ENCODE measurements around the gene REV3L. TPM values are rescaled to one million over a fixed set of nuclear protein-coding genes. Genes with fewer than 3 reads are reported as not detected.
A peak's percentile ranks its signal among the peaks of the same experiment; 100 is the strongest.

Gene REV3L
- total RNA-seq, 1 donor from 2014 or later, result 23.0 TPM

DNA sequence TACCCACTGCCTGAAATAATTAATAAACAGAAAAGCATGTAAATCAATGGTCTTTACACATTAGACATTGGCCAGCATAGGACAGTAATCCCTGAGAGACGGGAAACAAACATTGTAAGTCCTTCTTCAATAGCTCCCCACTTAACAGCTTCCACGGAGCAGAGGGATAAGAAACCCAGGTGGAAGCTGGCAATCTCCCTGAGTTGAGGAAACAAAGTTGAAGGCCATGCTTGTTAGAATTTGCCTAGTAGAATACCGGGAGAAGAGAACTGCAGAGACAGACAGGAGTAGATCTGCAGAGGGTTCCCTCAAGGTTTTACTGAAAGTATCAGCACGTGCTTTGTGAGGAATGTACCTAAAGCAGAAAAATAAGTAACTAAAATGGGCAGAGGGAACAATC, 33.9 kb downstream of the REV3L start:
- H3K27ac Mint-ChIP-seq (ENCODE audit: unreplicated experiment), result no peak overlapping the region
- no peak for DNase-seq (ENCODE audit: low read depth)
- H3K4me3 Mint-ChIP-seq (ENCODE audit: unreplicated experiment), result no peak overlapping the region
- H3K4me1 ChIP-seq (ENCODE audit: insufficient read depth, low read length), result no peaks in the 10 kb centered on the region
- no peak for FAIRE-seq
- H3K36me3 Mint-ChIP-seq (ENCODE audit: low read depth, unreplicated experiment), result peaks cover 2% of the 10 kb centered on the region
- no peak overlapping the region for H3K4me3 ChIP-seq (ENCODE audit: insufficient read depth, low read depth, low read length)
- no peak overlapping the region for H3K9ac ChIP-seq (ENCODE audit: low read length)
- no peak overlapping the region for H3K4me2 ChIP-seq (ENCODE audit: low read length)
- H3K79me2 ChIP-seq (ENCODE audit: insufficient read depth, low read length), result peaks cover 93% of the 10 kb centered on the region
- H3K9me3 ChIP-seq (ENCODE audit: insufficient read depth, low read depth, low read length), result no peaks in the 10 kb centered on the region
- H3K9me3 Mint-ChIP-seq (ENCODE audit: unreplicated experiment), result no peaks in the 10 kb centered on the region
- H3K36me3 ChIP-seq (ENCODE audit: insufficient read depth, low read length), result no peaks in the 10 kb centered on the region
- peaks cover 40% of the 10 kb centered on the region for H4K20me1 ChIP-seq (ENCODE audit: insufficient read depth, low read length)
- peaks cover 6% of the 10 kb centered on the region for H3K4me1 Mint-ChIP-seq (ENCODE audit: low read depth, unreplicated experiment)
- no peaks in the 10 kb centered on the region for H3K27me3 Mint-ChIP-seq (ENCODE audit: low read depth, unreplicated experiment)
- no peak overlapping the region for H2AFZ ChIP-seq (ENCODE audit: low read depth, low read length)
- no peaks in the 10 kb centered on the region for H3K27me3 ChIP-seq (ENCODE audit: insufficient read depth, low read length)
- TF ChIP-seq EZH2 (IDR thresholded peaks at IDR 0.05; ENCODE audit: insufficient read depth, low read length), result no peak
- H3K27ac ChIP-seq (ENCODE audit: low read depth, low read length), result no peak overlapping the region

DNA sequence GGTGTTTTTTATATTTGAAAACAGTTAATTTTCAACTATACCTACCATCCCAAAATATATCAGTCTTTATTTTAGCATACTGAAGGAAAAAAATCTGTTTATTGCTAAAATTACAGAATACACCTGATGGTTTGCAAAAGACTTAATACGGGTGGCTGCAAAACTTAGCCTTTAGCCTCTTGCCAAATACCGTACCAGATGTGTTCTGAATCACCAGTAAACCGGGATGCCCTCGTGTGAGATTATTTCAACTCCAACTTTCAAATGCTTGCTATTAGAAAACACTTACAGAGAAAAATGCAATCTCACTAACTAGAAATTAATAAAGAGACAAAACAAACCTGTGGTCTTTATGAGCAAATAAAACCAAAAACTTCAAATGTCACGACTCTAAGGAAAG, 36.0 kb downstream of the REV3L start:
- peaks cover 2% of the 10 kb centered on the region for H3K36me3 Mint-ChIP-seq (ENCODE audit: low read depth, unreplicated experiment)
- TF ChIP-seq, protein P1, sequence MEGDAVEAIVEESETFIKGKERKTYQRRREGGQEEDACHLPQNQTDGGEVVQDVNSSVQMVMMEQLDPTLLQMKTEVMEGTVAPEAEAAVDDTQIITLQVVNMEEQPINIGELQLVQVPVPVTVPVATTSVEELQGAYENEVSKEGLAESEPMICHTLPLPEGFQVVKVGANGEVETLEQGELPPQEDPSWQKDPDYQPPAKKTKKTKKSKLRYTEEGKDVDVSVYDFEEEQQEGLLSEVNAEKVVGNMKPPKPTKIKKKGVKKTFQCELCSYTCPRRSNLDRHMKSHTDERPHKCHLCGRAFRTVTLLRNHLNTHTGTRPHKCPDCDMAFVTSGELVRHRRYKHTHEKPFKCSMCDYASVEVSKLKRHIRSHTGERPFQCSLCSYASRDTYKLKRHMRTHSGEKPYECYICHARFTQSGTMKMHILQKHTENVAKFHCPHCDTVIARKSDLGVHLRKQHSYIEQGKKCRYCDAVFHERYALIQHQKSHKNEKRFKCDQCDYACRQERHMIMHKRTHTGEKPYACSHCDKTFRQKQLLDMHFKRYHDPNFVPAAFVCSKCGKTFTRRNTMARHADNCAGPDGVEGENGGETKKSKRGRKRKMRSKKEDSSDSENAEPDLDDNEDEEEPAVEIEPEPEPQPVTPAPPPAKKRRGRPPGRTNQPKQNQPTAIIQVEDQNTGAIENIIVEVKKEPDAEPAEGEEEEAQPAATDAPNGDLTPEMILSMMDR (IDR thresholded peaks at IDR 0.05; ENCODE audit: insufficient read depth, low read depth, low read length), result no peak
- TF ChIP-seq EZH2 (IDR thresholded peaks at IDR 0.05; ENCODE audit: insufficient read depth, low read length), result no peak
- DNase-seq (ENCODE audit: low read depth), result no peak
- no peaks in the 10 kb centered on the region for H3K9me3 Mint-ChIP-seq (ENCODE audit: unreplicated experiment)
- H3K4me3 Mint-ChIP-seq (ENCODE audit: unreplicated experiment), result no peak overlapping the region
- peaks cover 6% of the 10 kb centered on the region for H3K4me1 Mint-ChIP-seq (ENCODE audit: low read depth, unreplicated experiment)
- no peak overlapping the region for H3K27ac Mint-ChIP-seq (ENCODE audit: unreplicated experiment)
- no peaks in the 10 kb centered on the region for H3K27me3 Mint-ChIP-seq (ENCODE audit: low read depth, unreplicated experiment)
- Histone ChIP-seq H3K27ac (ENCODE audit: low read depth, low read length) (no peak overlapping the region), H3K9me3 (ENCODE audit: insufficient read depth, low read depth, low read length) (no peaks in the 10 kb centered on the region), H3K4me3 (ENCODE audit: insufficient read depth, low read depth, low read length) (no peak overlapping the region), H2AFZ (ENCODE audit: low read depth, low read length) (no peak overlapping the region), H4K20me1 (ENCODE audit: insufficient read depth, low read length) (peaks cover 47% of the 10 kb centered on the region), H3K36me3 (ENCODE audit: insufficient read depth, low read length) (peaks cover 3% of the 10 kb centered on the region), H3K4me1 (ENCODE audit: insufficient read depth, low read length) (no peaks in the 10 kb centered on the region), H3K9ac (ENCODE audit: low read length) (no peak overlapping the region), H3K27me3 (ENCODE audit: insufficient read depth, low read length) (no peaks in the 10 kb centered on the region), H3K4me2 (ENCODE audit: low read length) (no peak overlapping the region), H3K79me2 (ENCODE audit: insufficient read depth, low read length) (peaks cover 83% of the 10 kb centered on the region)
- FAIRE-seq, result no peak

DNA sequence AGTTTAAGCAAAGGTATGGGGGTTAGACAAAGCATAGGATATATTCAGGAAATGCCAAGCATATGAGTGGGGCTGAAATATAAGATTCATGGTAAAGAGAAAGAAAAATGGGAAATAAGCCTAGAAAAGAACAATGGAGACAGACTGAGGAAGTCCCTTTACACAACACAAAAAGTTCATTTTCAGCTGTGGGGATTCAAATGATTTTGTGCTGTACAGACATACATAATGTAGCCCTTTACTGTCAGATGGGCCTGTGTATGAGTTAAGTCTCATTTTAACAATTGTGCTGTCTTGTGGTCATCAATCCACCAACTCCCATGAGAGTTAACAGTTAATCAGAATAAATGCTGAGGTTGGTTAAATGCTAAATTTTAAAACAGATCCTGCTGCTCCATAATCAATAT, 37.2 kb downstream of the REV3L start:
- Histone ChIP-seq H3K36me3 (ENCODE audit: insufficient read depth, low read length) (peaks cover 3% of the 10 kb centered on the region), H3K9me3 (ENCODE audit: insufficient read depth, low read depth, low read length) (no peaks in the 10 kb centered on the region), H3K4me2 (ENCODE audit: low read length) (peak overlapping the region; percentile 20), H4K20me1 (ENCODE audit: insufficient read depth, low read length) (peaks cover 48% of the 10 kb centered on the region), H2AFZ (ENCODE audit: low read depth, low read length) (no peak overlapping the region), H3K4me1 (ENCODE audit: insufficient read depth, low read length) (no peaks in the 10 kb centered on the region), H3K79me2 (ENCODE audit: insufficient read depth, low read length) (peaks cover 76% of the 10 kb centered on the region), H3K9ac (ENCODE audit: low read length) (no peak overlapping the region), H3K4me3 (ENCODE audit: insufficient read depth, low read depth, low read length) (no peak overlapping the region), H3K27ac (ENCODE audit: low read depth, low read length) (no peak overlapping the region), H3K27me3 (ENCODE audit: insufficient read depth, low read length) (no peaks in the 10 kb centered on the region)
- DNase-seq (ENCODE audit: low read depth) (no peak), FAIRE-seq (peak; percentile 63)
- Mint-ChIP-seq H3K4me1 (ENCODE audit: low read depth, unreplicated experiment) (peaks cover 6% of the 10 kb centered on the region), H3K9me3 (ENCODE audit: unreplicated experiment) (no peaks in the 10 kb centered on the region), H3K27me3 (ENCODE audit: low read depth, unreplicated experiment) (no peaks in the 10 kb centered on the region), H3K36me3 (ENCODE audit: low read depth, unreplicated experiment) (peaks cover 2% of the 10 kb centered on the region), H3K27ac (ENCODE audit: unreplicated experiment) (peak overlapping the region; percentile 67), H3K4me3 (ENCODE audit: unreplicated experiment) (no peak overlapping the region)
- no peak for TF ChIP-seq EZH2 (IDR thresholded peaks at IDR 0.05; ENCODE audit: insufficient read depth, low read length)
- TF ChIP-seq, protein P1 (IDR thresholded peaks at IDR 0.05; ENCODE audit: insufficient read depth, low read depth, low read length), result no peak
